OCI-LY1 (cell line): ENCODE results near the gene GPR18.

ENCODE experiments used
- H2AFZ ChIP-seq: fragments of 200-600 bp; sonication (generic), shearing (Covaris generic); 2 replicates; pipeline ENCODE4 v1.6.0; 2014; ENCODE audit warnings: antibody characterized with exemption, mild to moderate bottlenecking, low read length
- H3F3A ChIP-seq: fragments of 200-600 bp; sonication (generic), shearing (Covaris generic); 2 replicates; pipeline ENCODE4 v1.6.0; 2014; ENCODE audit warnings: mild to moderate bottlenecking, antibody characterized with exemption, low read length, moderate library complexity; ENCODE audit not compliant: insufficient read depth
- H3K27ac ChIP-seq: fragments of 200-600 bp; sonication (generic); 2 replicates; pipeline ENCODE4 v1.5.1; 2014; ENCODE audit warnings: low read length, mixed run types, mild to moderate bottlenecking, low read depth; ENCODE audit not compliant: poor library complexity, severe bottlenecking
- H3K27me3 ChIP-seq: fragments of 200-600 bp; sonication (generic); 2 replicates; pipeline ENCODE4 v1.6.0; 2014; ENCODE audit warnings: antibody characterized with exemption, mild to moderate bottlenecking, low read length, moderate library complexity; ENCODE audit not compliant: insufficient read depth
- H3K36me3 ChIP-seq: fragments of 200-600 bp; sonication (generic); 2 replicates; pipeline ENCODE4 v1.6.1; 2014; ENCODE audit warnings: mild to moderate bottlenecking, antibody characterized with exemption, low read length, moderate library complexity, mixed read lengths; ENCODE audit not compliant: insufficient read depth
- H3K4me1 ChIP-seq: fragments of 200-600 bp; sonication (generic); 2 replicates; pipeline ENCODE4 v1.5.1; 2014; ENCODE audit warnings: mild to moderate bottlenecking, low read length, moderate library complexity; ENCODE audit not compliant: insufficient read depth, severe bottlenecking
- H3K4me2 ChIP-seq: fragments of 200-600 bp; sonication (generic), shearing (Covaris generic); 2 replicates; pipeline ENCODE4 v1.6.1; 2014; ENCODE audit warnings: low read length
- H3K4me3 ChIP-seq: fragments of 200-600 bp; sonication (generic); 2 replicates; pipeline ENCODE4 v1.5.1; 2014; ENCODE audit warnings: low read length, low read depth, mild to moderate bottlenecking, mixed read lengths; ENCODE audit not compliant: poor library complexity, severe bottlenecking
- H3K79me2 ChIP-seq: fragments of 200-600 bp; shearing (Covaris generic); 2 replicates; pipeline ENCODE4 v1.6.1; 2016; ENCODE audit warnings: mixed run types, low read length, mixed read lengths; ENCODE audit not compliant: insufficient read depth
- H3K9ac ChIP-seq: fragments of 200-600 bp; sonication (generic), shearing (Covaris generic); 2 replicates; pipeline ENCODE4 v1.6.1; 2014; ENCODE audit warnings: mild to moderate bottlenecking, low read length, mixed read lengths
- H3K9me2 ChIP-seq: fragments of 200-600 bp; sonication (generic), shearing (Covaris generic); 2 replicates; pipeline ENCODE4 v1.6.1; 2014; ENCODE audit warnings: low read depth, mild to moderate bottlenecking, low read length, mixed read lengths
- H3K9me3 ChIP-seq: fragments of 200-600 bp; shearing (Covaris generic); 2 replicates; pipeline ENCODE4 v1.6.1; 2014; ENCODE audit warnings: low read length, mixed read lengths
- H4K20me1 ChIP-seq: fragments of 200-600 bp; sonication (generic), shearing (Covaris generic); 2 replicates; pipeline ENCODE4 v1.6.0; 2016; ENCODE audit warnings: mild to moderate bottlenecking, low read length; ENCODE audit not compliant: insufficient read depth
- EZH2 ChIP-seq: fragments of 200-600 bp; sonication (generic), shearing (Covaris generic); IDR thresholded peaks from 2 replicates; pipeline ENCODE4 v1.8.0; 2017; ENCODE audit warnings: borderline replicate concordance, mixed run types, mild to moderate bottlenecking, antibody characterized with exemption, low read length, moderate library complexity, mixed read lengths
- TF ChIP-seq, protein P1 (sequence below): fragments of 200-600 bp; sonication (generic), shearing (Covaris generic); IDR thresholded peaks from 2 replicates; pipeline ENCODE4 v1.5.1; 2017; ENCODE audit warnings: mild to moderate bottlenecking, antibody characterized with exemption, low read length, moderate library complexity, mixed read lengths

The GPR18 gene

DNA sequence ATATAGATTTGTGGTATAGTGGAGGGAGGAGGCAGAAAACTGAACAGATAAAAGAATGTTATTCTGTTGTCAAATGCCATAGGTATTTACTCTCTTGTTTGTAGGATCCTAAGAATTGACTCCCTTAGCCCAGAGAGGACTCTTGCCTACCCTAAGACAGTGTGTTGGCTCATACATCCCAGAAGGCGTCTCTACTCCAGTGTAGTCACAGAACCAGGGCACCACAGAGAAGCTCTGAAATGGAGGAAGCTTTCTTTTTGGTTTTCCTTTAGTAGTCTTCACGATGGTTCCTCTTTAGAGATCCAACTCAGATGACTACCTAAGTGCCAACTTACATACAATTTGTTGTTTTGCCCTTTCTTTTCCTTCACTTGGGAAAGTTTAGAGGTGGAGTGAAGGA lies 35.0 kb upstream of the GPR18 start:
- Histone ChIP-seq H4K20me1 (peaks cover 9% of the 10 kb centered on the region; the same call in 1 of the 2 replicates), H2AFZ (no peak overlapping the region), H3K4me2 (no peak overlapping the region), H3K27me3 (no peaks in the 10 kb centered on the region), H3K9ac (no peak overlapping the region), H3K4me3 (no peak overlapping the region), H3K4me1 (peaks cover 32% of the 10 kb centered on the region), H3F3A (peaks cover 42% of the 10 kb centered on the region), H3K36me3 (peaks cover 58% of the 10 kb centered on the region), H3K9me3 (no peaks in the 10 kb centered on the region; the same call in 1 of the 2 replicates), H3K27ac (peak overlapping the region; percentile 21), H3K79me2 (peaks cover 36% of the 10 kb centered on the region), H3K9me2 (no peaks in the 10 kb centered on the region)
- TF ChIP-seq, protein P1, sequence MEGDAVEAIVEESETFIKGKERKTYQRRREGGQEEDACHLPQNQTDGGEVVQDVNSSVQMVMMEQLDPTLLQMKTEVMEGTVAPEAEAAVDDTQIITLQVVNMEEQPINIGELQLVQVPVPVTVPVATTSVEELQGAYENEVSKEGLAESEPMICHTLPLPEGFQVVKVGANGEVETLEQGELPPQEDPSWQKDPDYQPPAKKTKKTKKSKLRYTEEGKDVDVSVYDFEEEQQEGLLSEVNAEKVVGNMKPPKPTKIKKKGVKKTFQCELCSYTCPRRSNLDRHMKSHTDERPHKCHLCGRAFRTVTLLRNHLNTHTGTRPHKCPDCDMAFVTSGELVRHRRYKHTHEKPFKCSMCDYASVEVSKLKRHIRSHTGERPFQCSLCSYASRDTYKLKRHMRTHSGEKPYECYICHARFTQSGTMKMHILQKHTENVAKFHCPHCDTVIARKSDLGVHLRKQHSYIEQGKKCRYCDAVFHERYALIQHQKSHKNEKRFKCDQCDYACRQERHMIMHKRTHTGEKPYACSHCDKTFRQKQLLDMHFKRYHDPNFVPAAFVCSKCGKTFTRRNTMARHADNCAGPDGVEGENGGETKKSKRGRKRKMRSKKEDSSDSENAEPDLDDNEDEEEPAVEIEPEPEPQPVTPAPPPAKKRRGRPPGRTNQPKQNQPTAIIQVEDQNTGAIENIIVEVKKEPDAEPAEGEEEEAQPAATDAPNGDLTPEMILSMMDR = no peak
- no peak for TF ChIP-seq EZH2

DNA sequence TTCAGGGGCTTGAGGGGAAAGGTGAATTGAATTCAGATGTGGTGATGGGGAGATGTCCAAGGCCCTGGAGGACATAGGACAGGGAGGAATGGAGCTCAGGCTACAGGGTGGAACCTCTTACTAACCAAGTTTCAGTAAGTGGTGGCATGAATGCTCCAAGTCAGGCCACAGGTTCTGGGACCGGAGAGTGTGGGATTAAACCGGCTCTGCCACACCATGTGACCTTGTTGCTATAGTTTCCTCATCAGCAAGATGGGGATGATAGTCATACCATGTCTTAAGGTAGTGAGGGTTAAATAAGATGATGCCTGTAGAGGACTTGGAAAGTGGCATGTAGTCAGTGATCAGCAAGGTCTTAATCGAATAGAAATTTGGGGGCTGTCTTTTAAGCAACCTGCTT lies 32.7 kb upstream of the GPR18 start:
- Histone ChIP-seq H4K20me1 (peaks cover 5% of the 10 kb centered on the region; the same call in 1 of the 2 replicates), H3K9me3 (no peaks in the 10 kb centered on the region; the same call in 1 of the 2 replicates), H3K4me1 (peaks cover 18% of the 10 kb centered on the region), H3K4me2 (no peak overlapping the region), H3K9me2 (no peaks in the 10 kb centered on the region), H3K4me3 (no peak overlapping the region), H2AFZ (no peak overlapping the region), H3K9ac (no peak overlapping the region), H3K27ac (peak overlapping the region; percentile 13), H3K79me2 (peaks cover 14% of the 10 kb centered on the region), H3F3A (peaks cover 27% of the 10 kb centered on the region), H3K27me3 (no peaks in the 10 kb centered on the region), H3K36me3 (peaks cover 35% of the 10 kb centered on the region)
- TF ChIP-seq EZH2 = no peak
- TF ChIP-seq, protein P1 = no peak

DNA sequence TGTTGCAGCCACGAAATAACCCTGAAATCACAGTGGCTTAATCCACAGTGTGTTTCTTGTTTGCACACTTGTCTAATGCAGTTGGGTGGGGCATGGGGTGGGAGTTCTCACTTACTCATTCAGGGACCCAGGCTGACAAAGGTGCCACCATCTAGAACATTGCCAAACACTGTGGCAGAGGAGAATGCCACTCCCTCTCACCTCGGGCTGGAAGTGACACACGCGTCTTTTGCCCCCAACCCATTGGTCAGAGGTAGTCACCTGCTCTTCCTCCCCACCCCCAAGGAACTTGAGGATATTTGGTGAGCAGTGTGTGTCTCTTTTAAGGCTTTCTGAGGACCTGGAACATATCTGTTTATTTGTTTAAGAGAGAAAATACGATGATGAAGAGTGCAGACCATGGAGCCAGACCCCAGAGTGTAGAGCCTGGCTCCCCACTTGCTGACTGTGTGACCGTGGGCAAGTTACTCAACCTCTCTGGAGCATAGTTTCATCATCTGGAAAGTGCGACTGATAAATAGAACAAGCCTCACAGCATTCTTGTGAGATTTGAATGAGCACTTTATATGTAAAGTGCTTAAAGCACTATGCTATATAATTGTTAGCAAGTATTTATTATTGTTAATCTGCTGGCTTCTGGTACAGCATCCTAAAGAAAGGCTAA lies 31.6 kb upstream of the GPR18 start:
- no peaks in the 10 kb centered on the region for H3K27me3 ChIP-seq
- H3K27ac ChIP-seq = no peak overlapping the region

More for the DNA sequence above, 31.6 kb upstream of the GPR18 start:
- no peaks in the 10 kb centered on the region; the same call in 1 of the 2 replicates for H3K9me3 ChIP-seq
- no peak overlapping the region for H2AFZ ChIP-seq
- H3K4me1 ChIP-seq = peaks cover 18% of the 10 kb centered on the region
- 0 out of 2 replicates have a peak, but pooled peaks cover 2% of the 10 kb centered on the region for H4K20me1 ChIP-seq
- H3K9me2 ChIP-seq = no peaks in the 10 kb centered on the region
- H3K79me2 ChIP-seq = peaks cover 3% of the 10 kb centered on the region
- TF ChIP-seq, protein P1 = no peak
- peaks cover 25% of the 10 kb centered on the region for H3K36me3 ChIP-seq
- H3K4me2 ChIP-seq = no peak overlapping the region
- peaks cover 21% of the 10 kb centered on the region for H3F3A ChIP-seq
- H3K9ac ChIP-seq = no peak overlapping the region
- no peak overlapping the region for H3K4me3 ChIP-seq
